Heart left ventricle (tissue), 16 donors: Measurements from ENCODE around the gene PLD2. TPM values are rescaled to one million over a fixed set of nuclear protein-coding genes. Genes with fewer than 3 reads are reported as not detected.

Experiments
- ATAC-seq, 4 donors: fragments of 200-7000 bp; cut with Tn5 transposase; one replicate each; pipeline ENCODE4 v1.9.1; 2020 to 2022; ENCODE audit warnings: moderate library complexity in 4 of 4, mild to moderate bottlenecking in 3 of 4, moderate number of reproducible peaks in 1 of 4
- DNase-seq, 5 donors: peaks; one replicate each; pipeline ENCODE4 v3.0.0-alpha.2; 2020
- H3K27ac ChIP-seq, 12 donors: fragments of 200-600 bp; sonication (generic) in 4 of 12; one replicate each; pipeline versions ENCODE4 v1.5.0 to v1.8.0; 2016 to 2022; ENCODE audit warnings: mild to moderate bottlenecking in 2 of 12
- H3K27me3 ChIP-seq, 9 donors: fragments of 200-600 bp; sonication (generic) in 2 of 9; one replicate each; pipeline versions ENCODE4 v1.5.1 to v1.8.0; 2016 to 2022; ENCODE audit warnings: mild to moderate bottlenecking in 3 of 9
- H3K36me3 ChIP-seq, 9 donors: fragments of 200-600 bp; sonication (generic) in 2 of 9; one replicate each; pipeline versions ENCODE4 v1.5.0 to v1.8.0; 2018 to 2022; ENCODE audit warnings: mild to moderate bottlenecking in 2 of 9
- H3K4me1 ChIP-seq, 12 donors: fragments of 200-600 bp; sonication (generic) in 4 of 12; one replicate each; pipeline versions ENCODE4 v1.5.0 to v1.8.0; 2016 to 2022; ENCODE audit warnings: mild to moderate bottlenecking in 3 of 12
- H3K4me3 ChIP-seq, 12 donors: fragments of 200-600 bp; sonication (generic) in 4 of 12; one replicate each; pipeline versions ENCODE4 v1.5.0 to v1.8.0; 2017 to 2022; ENCODE audit warnings: mild to moderate bottlenecking in 9 of 12, moderate library complexity in 4 of 12
- H3K9me3 ChIP-seq, 12 donors: fragments of 200-600 bp; sonication (generic) in 4 of 12; one replicate each; pipeline versions ENCODE4 v1.5.0 to v1.8.0; 2016 to 2022; ENCODE audit warnings: mild to moderate bottlenecking in 1 of 12
- CTCF ChIP-seq, 12 donors: fragments of 200-600 bp; sonication (generic) in 4 of 12; IDR thresholded peaks; one replicate each; pipeline versions ENCODE4 v1.5.0 to v1.8.0; 2018 to 2022; ENCODE audit warnings: antibody characterized with exemption in 12 of 12, mild to moderate bottlenecking in 5 of 12
- POLR2A ChIP-seq, 2 donors: fragments of 450-650 bp; IDR thresholded peaks; one replicate each; pipeline ENCODE4 v1.6.1; 2017; ENCODE audit warnings: antibody characterized with exemption in 2 of 2, mild to moderate bottlenecking in 2 of 2, moderate library complexity in 2 of 2
- WGBS, 4 donors: extraction: QIAGEN DNeasy Blood & Tissue Kit in 2 of 4; methylation state at CpG; one replicate each; pipeline versions ENCODE4 v1.1.5 to v1.1.7; 2013 to 2018; 5-methylcytosine and 5-hydroxymethylcytosine counted together
- intact Hi-C, 10 donors: fragments of 100-400 bp; cut with DNase I; formaldehyde crosslinking; loops; one replicate each; pipeline versions ENCODE4 v1.11.1 to v1.14.2; 2022
- polyA plus RNA-seq, 2 donors: library from polyadenylated mRNA; stranded (reverse); fragments of 200-250 nt; gene quantifications; one replicate each; pipeline ENCODE4 v1.2.3, GENCODE V29; 2013
- total RNA-seq, 9 donors: library from RNA; depleted of rRNA in 2 of 9; stranded (reverse); fragments of >200 nt in 2 of 9; fragmentation: NEBNext Ultra II Directional in 3 of 9; extraction: Animal tissue kit (Norgen Biotek cat#: 25700) in 3 of 9; gene quantifications; one replicate each; pipeline versions ENCODE4 v1.1.0 to v1.2.4, GENCODE V29; 2016 to 2023
- donor health status: ischemic (EF 13 %, LVEDD 7.1; RV severe dilation, severe dysfunction).
- donor health status: healthy with polysubstance abuse.
- donor health status: DM: no; HTN: yes; CAD: no.
- donor health status: DM: no; HTN: no; CAD: no.
- donor health status: ischemic (EF 25% LVEDD 6.9; RV normal size, moderate dysfunction).
- donor health status: ischemic (EF 25% LVEDD 5.7; RV mildly dilated, moderate dysfunction).
- donor health status: healthy.
- donor health status: DM: yes; HTN: yes; CAD: no.
- donor health status: ischemic (EF 35%, LVEDD 5.7; RV mildly dilated, moderate dysfunction).
- donor health status: nonischemic (EF 11% LVEDD 7.7; RV severe dilation, severe dysfunction).
- donor health status: DM: yes; HTN: yes; CAD: no.
- donor health status: PGD.
- donor health status: ischemic (EF 29% LVEDD 5.4; RV normal size, mild dysfunction).
- donor health status: nonischemic (EF 23%, LVEDD 6.1; RV moderate dilation, normal function).

PLD2 gene
- total and polyA plus RNA-seq, 11 donors = 5.3 to 17.9 (median 8.5) TPM

GRCh38 chr17:4834681-4835020 is 27.7 kb downstream of the PLD2 start:
- Histone ChIP-seq H3K27ac (peak overlapping the region in 9 of 12 donors; percentile 29 to 98 (median 92)), H3K4me3 (peak overlapping the region in 9 of 12 donors; percentile 59 to 99 (median 87)), H3K27me3 (no peaks in the 10 kb centered on the region), H3K36me3 (peaks cover 0 to 10% (median 0%) of the 10 kb centered on the region in 9 donors), H3K4me1 (peaks cover 4 to 61% (median 47%) of the 10 kb centered on the region in 12 donors), H3K9me3 (no peaks in the 10 kb centered on the region)
- ATAC-seq (no peak), DNase-seq (no peak)
- intact Hi-C loops = loop anchor here in 7 of 10 donors (5.0 to 10.0 kb wide), 7 partner anchors 37 to 50 kb away; partner anchors contain the start of genes GLTPD2 (in 2 of the 7), PSMB6 (in 2 of the 7) and VMO1 (in 2 of the 7)
- WGBS, 4 donors = 75 to 90% (median 86%) methylated on average over 4 of the region's 4 CpGs
- TF ChIP-seq CTCF (IDR thresholded peaks at IDR 0.05) (no peak), POLR2A (IDR thresholded peaks at IDR 0.05) (no peak)

- WGBS, 4 donors = 79 to 91% (median 86%) methylated on average over 4 of the region's 4 CpGs
- Histone ChIP-seq H3K36me3 (peaks cover 0 to 10% (median 0%) of the 10 kb centered on the region in 9 donors), H3K4me3 (no peak overlapping the region), H3K27ac (peak overlapping the region in 2 of 12 donors; percentile 34 to 79), H3K4me1 (peaks cover 4 to 73% (median 50%) of the 10 kb centered on the region in 12 donors), H3K9me3 (no peaks in the 10 kb centered on the region), H3K27me3 (no peaks in the 10 kb centered on the region)
- DNase-seq (no peak), ATAC-seq (no peak)
- intact Hi-C loops = loop anchor here in 5 of 10 donors (5.0 to 10.0 kb wide), 6 partner anchors 39 to 49 kb away; partner anchors contain the start of genes GLTPD2 (in 2 of the 5), VMO1 (in 2 of the 5) and PSMB6 (in 1 of the 5)
- TF ChIP-seq POLR2A (IDR thresholded peaks at IDR 0.05) = no peak
- TF ChIP-seq CTCF (IDR thresholded peaks at IDR 0.05) = no peak
Measured at GRCh38 chr17:4836221-4836620, 29.3 kb downstream of the PLD2 start.

- peaks cover 4 to 75% (median 50%) of the 10 kb centered on the region in 12 donors for H3K4me1 ChIP-seq
- peak; percentile 56 to 73 (median 68) for ATAC-seq
- no peaks in the 10 kb centered on the region for H3K9me3 ChIP-seq
- WGBS, 4 donors = 38 to 53% (median 43%) methylated on average over 12 to 13 of the region's 13 CpGs
- no peaks in the 10 kb centered on the region for H3K27me3 ChIP-seq
- DNase-seq = peak in 2 of 5 donors; percentile 39 to 55
- peaks cover 0 to 10% (median 0%) of the 10 kb centered on the region in 9 donors for H3K36me3 ChIP-seq
- intact Hi-C loops = loop anchor here in 5 of 10 donors (5.0 to 10.0 kb wide), 6 partner anchors 40 to 50 kb away; partner anchors contain the start of genes GLTPD2 (in 2 of the 5), VMO1 (in 2 of the 5) and PSMB6 (in 1 of the 5)
- H3K4me3 ChIP-seq = no peak overlapping the region
- TF ChIP-seq CTCF (IDR thresholded peaks at IDR 0.05) (peak in 1 of 12 donors; percentile 19), POLR2A (IDR thresholded peaks at IDR 0.05) (no peak)
- H3K27ac ChIP-seq = peak overlapping the region; percentile 40 to 81 (median 66)
Measured at GRCh38 chr17:4837471-4838308, 30.7 kb downstream of the PLD2 start.

GRCh38 chr17:4838309-4838785 is 31.4 kb downstream of the PLD2 start:
- TF ChIP-seq CTCF (IDR thresholded peaks at IDR 0.05) = no peak
- TF ChIP-seq POLR2A (IDR thresholded peaks at IDR 0.05) = no peak
- Histone ChIP-seq H3K27me3 (no peaks in the 10 kb centered on the region), H3K9me3 (no peaks in the 10 kb centered on the region), H3K4me3 (no peak overlapping the region), H3K4me1 (peaks cover 4 to 82% (median 50%) of the 10 kb centered on the region in 12 donors), H3K27ac (peak overlapping the region in 11 of 12 donors; percentile 40 to 81 (median 67)), H3K36me3 (peaks cover 0 to 10% (median 0%) of the 10 kb centered on the region in 9 donors)
- DNase-seq (no peak), ATAC-seq (peak in 1 of 4 donors; percentile 1)
- 66 to 69% (median 68%) methylated on average over 3 of the region's 3 CpGs for WGBS, 4 donors
- intact Hi-C loops = loop anchor here in 5 of 10 donors (5.0 to 10.0 kb wide), 6 partner anchors 39 to 51 kb away; partner anchors contain the start of genes GLTPD2 (in 2 of the 5), VMO1 (in 2 of the 5) and PSMB6 (in 1 of the 5)
